Muscle of leg (tissue), 11 donors: ENCODE data around the gene SPOCK3. TPM values are rescaled to one million over a fixed set of nuclear protein-coding genes. Genes with fewer than 3 reads are reported as not detected.
"Not testable (repeated sequence)": the region's sequence is repeated elsewhere in the genome, so short reads cannot be mapped to it uniquely, and the experiment has no call there.

Experiments
- DNase-seq: peaks from one replicate; pipeline ENCODE4 v3.0.0; 2013
- H3K27ac ChIP-seq: one replicate; pipeline ENCODE4 v1.5.1; 2013; ENCODE audit warnings: mild to moderate bottlenecking, low read length, control low read depth
- H3K27me3 ChIP-seq: one replicate; pipeline ENCODE4 v1.6.1; 2013; ENCODE audit warnings: low read length; ENCODE audit not compliant: control insufficient read depth, insufficient read depth
- H3K36me3 ChIP-seq: one replicate; pipeline ENCODE4 v1.6.1; 2013; ENCODE audit warnings: low read length; ENCODE audit not compliant: control insufficient read depth, insufficient read depth
- H3K4me1 ChIP-seq: one replicate; pipeline ENCODE4 v1.6.1; 2013; ENCODE audit warnings: low read length; ENCODE audit not compliant: control insufficient read depth, insufficient read depth
- H3K4me3 ChIP-seq: one replicate; pipeline ENCODE4 v1.5.1; 2013; ENCODE audit warnings: low read length, control low read depth
- H3K9me3 ChIP-seq: replicated peaks from 2 replicates; pipeline ENCODE4 v1.6.1; 2013; ENCODE audit warnings: low read depth, low read length; ENCODE audit not compliant: control insufficient read depth
- WGBS: methylation state at CpG from one replicate; pipeline ENCODE4 v1.1.5; 2013; ENCODE audit warnings: missing lambda C conversion rate; ENCODE audit not compliant: insufficient coverage; 5-methylcytosine and 5-hydroxymethylcytosine counted together
- polyA plus RNA-seq, 8 donors: library from polyadenylated mRNA; unstranded; fragments of 120-200 nt; gene quantifications; one replicate each; pipeline versions ENCODE4 v1.2.1 to v1.2.3, GENCODE V29; 2013; ENCODE audit warnings: inconsistent platforms in 1 of 8, low replicate concordance in 1 of 8; ENCODE audit not compliant: insufficient read length in 8 of 8, insufficient read depth in 1 of 8
- total RNA-seq: library from RNA; stranded (reverse); fragments of 120-200 nt; gene quantifications from one replicate; pipeline ENCODE4 v1.2.4, GENCODE V29; 2013

SPOCK3 gene
- total and polyA plus RNA-seq, 9 donors: 0.69 to 1.8 (median 1.1) TPM

GRCh38 chr4:166733686-166734085, 500.6 kb downstream of the SPOCK3 start:
- no peak for DNase-seq
- Histone ChIP-seq H3K9me3 (no peaks in the 10 kb centered on the region), H3K4me3 (no peak overlapping the region), H3K4me1 (no peaks in the 10 kb centered on the region), H3K27me3 (no peaks in the 10 kb centered on the region), H3K36me3 (no peaks in the 10 kb centered on the region), H3K27ac (no peak overlapping the region)
- WGBS: no CpG with 5 or more reads among the region's 3 CpGs

GRCh38 chr4:166726832-166727231, 507.5 kb downstream of the SPOCK3 start:
- no peaks in the 10 kb centered on the region for H3K4me1 ChIP-seq
- H3K4me3 ChIP-seq: no peak overlapping the region
- DNase-seq: no peak
- H3K36me3 ChIP-seq: no peaks in the 10 kb centered on the region
- no peaks in the 10 kb centered on the region for H3K27me3 ChIP-seq
- WGBS: 86% methylated on average over 2 of the region's 5 CpGs
- no peak overlapping the region for H3K27ac ChIP-seq
- H3K9me3 ChIP-seq: no peaks in the 10 kb centered on the region

- no peaks in the 10 kb centered on the region for H3K36me3 ChIP-seq
- no peaks in the 10 kb centered on the region for H3K4me1 ChIP-seq
- H3K9me3 ChIP-seq: no peaks in the 10 kb centered on the region
- WGBS: no CpG with 5 or more reads among the region's 1 CpG
- H3K4me3 ChIP-seq: no peak overlapping the region
- DNase-seq: no peak
- no peak overlapping the region for H3K27ac ChIP-seq
- H3K27me3 ChIP-seq: no peaks in the 10 kb centered on the region
Observed at GRCh38 chr4:166724369-166724768, 509.9 kb downstream of the SPOCK3 start.

- no peak for DNase-seq
Observed at GRCh38 chr4:166723532-166724140, 510.7 kb downstream of the SPOCK3 start.

DNA sequence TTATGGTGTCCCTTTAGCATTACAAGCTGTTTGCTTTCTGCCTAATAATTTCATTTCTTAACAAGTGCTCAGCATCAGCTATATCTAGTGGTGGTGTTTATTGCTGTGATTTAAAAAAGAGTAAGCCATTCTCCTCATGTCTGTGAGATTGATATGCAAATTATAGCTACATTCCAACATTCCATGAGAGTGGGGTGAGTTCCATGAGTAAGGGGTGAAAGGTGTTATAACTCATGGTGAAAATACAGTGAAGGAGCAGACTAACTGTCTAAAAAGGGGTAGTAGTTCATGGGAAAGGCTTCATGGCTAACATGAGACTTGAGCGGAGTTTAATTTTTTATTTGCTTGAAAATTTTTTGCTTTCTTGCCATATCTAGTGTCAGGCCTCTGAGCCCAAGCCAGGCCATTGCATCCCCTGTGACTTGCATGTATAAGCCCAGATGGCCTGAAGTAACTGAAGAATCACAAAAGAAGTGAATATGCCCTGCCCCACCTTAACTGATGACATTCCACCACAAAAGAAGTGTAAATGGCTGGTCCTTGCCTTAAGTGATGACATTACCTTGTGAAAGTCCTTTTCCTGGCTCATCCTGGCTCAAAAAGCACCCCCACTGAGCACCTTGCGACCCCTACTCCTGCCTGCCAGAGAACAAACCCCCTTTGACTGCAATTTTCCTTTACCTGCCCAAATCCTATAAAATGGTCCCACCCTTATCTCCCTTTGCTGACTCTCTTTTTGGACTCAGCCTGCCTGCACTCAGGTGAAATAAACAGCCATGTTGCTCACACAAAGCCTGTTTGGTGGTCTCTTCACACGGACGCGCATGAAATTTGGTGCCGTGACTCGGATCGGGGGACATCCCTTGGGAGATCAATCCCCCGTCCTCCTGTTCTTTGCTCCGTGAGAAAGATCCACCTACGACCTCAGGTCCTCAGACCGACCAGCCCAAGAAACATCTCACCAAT, 518.3 kb downstream of the SPOCK3 start:
- 90% methylated on average over 10 of the region's 12 CpGs for WGBS
- not testable (repeated sequence) for H3K4me1 ChIP-seq, H3K9me3 ChIP-seq, H3K4me3 ChIP-seq, H3K27ac ChIP-seq, DNase-seq, H3K36me3 ChIP-seq, H3K27me3 ChIP-seq

More at GRCh38 chr4:166723532-166724140, 510.7 kb downstream of the SPOCK3 start:
- no peaks in the 10 kb centered on the region for H3K27me3 ChIP-seq
- H3K4me3 ChIP-seq: no peak overlapping the region
- H3K27ac ChIP-seq: no peak overlapping the region
- H3K4me1 ChIP-seq: no peaks in the 10 kb centered on the region
- H3K36me3 ChIP-seq: no peaks in the 10 kb centered on the region
- WGBS: 63% methylated on average over 1 of the region's 5 CpGs
- no peaks in the 10 kb centered on the region for H3K9me3 ChIP-seq

GRCh38 chr4:166700592-166700991, 533.7 kb downstream of the SPOCK3 start:
- no peak for DNase-seq
- H3K9me3 ChIP-seq: peaks cover 2% of the 10 kb centered on the region
- H3K4me1 ChIP-seq: no peaks in the 10 kb centered on the region
- H3K27ac ChIP-seq: no peak overlapping the region
- H3K4me3 ChIP-seq: no peak overlapping the region
- H3K36me3 ChIP-seq: no peaks in the 10 kb centered on the region
- H3K27me3 ChIP-seq: no peaks in the 10 kb centered on the region
- 83% methylated on average over 2 of the region's 4 CpGs for WGBS

DNA sequence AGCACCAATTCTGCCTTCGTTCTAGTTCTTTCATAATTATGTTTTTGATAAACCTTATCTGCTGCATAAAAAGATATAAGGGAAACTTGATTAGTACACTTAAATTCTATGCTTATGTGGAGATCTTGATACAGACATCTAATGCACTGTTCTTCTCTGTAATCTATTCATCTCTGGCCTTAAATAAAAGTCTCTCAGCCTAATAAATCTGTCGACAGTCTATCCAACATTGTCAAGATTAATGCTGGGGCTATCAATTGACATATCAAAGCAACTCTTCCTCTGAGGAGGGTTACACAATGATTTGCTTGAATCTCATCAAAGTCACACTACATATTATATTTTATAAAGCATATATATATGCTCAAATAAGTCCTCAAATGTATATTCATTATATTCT, 545.5 kb downstream of the SPOCK3 start:
- WGBS: no CpG with 5 or more reads among the region's 2 CpGs
- H3K27ac ChIP-seq: no peak overlapping the region
- no peaks in the 10 kb centered on the region for H3K4me1 ChIP-seq
- no peak overlapping the region for H3K4me3 ChIP-seq
- H3K36me3 ChIP-seq: no peaks in the 10 kb centered on the region
- no peaks in the 10 kb centered on the region for H3K27me3 ChIP-seq
- DNase-seq: no peak
- no peaks in the 10 kb centered on the region for H3K9me3 ChIP-seq

- no CpG with 5 or more reads among the region's 1 CpG for WGBS
- no peak for DNase-seq
- Histone ChIP-seq H3K27ac (no peak overlapping the region), H3K4me1 (no peaks in the 10 kb centered on the region), H3K27me3 (no peaks in the 10 kb centered on the region), H3K9me3 (no peaks in the 10 kb centered on the region), H3K36me3 (no peaks in the 10 kb centered on the region), H3K4me3 (no peak overlapping the region)
Observed at GRCh38 chr4:166687828-166688227, 546.5 kb downstream of the SPOCK3 start.
